ENCODE data around the gene HCST. TPM values are rescaled to one million over a fixed set of nuclear protein-coding genes. Genes with fewer than 3 reads are reported as not detected.

HCST gene
- total RNA-seq, 1 experiment from 2014 or later: 2.4 TPM

DNA sequence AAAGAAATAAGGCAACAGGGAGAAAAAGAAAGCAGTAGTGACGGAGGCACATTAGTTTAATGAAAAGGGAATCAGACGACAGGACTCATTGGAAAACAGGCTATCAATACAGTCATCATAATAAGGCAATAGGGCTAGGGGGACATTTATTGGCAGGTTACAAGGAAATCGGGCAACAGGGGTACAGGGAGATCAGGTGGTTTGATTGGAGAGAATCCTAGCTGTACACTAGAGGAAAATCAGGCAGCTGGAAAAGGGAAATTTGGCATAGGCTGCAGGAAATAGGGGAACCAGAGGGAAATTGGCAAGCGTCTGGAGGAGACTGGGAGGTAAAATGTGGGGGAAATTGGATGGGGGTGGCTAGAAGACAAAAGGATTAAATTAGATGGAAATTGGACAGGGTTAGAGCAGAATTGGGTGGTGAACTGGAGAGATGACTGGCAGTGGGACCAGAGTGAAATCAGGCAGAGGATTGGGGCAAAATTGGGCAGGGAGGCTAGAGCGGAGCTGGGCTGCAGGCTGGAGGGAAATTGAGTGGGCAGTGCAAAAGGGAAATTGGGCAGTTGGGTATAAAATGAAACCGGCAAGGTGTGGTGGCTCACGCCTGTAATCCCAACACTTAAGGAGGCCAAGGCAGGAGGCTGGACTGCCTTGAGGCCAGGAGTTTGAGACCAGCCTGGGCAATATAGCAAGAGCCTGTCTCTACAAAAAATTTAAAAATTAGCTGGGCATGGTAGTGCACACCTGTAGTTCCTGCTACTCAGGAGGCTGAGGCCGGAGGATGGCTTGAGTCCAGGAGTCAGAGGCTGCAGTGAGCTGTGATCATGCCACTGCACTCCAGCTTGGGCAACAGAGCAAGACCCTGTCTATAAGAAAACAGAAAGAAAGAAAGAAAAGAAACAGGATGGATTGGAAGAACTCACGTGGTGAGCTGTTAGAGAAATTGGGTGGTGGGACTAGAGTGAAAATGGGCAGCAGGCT, 41.3 kb downstream of the HCST start:
- Histone ChIP-seq H3K4me3 (ENCODE audit: insufficient read depth, low read depth, low read length) (no peak overlapping the region), H3K36me3 (replicated peaks; ENCODE audit: control insufficient read depth, insufficient read depth, low read length) (no peaks in the 10 kb centered on the region; the same call in 1 of the 2 replicates), H3K27me3 (ENCODE audit: control insufficient read depth, insufficient read depth, low read length) (no peaks in the 10 kb centered on the region)
- DNase-seq: no peak

DNA sequence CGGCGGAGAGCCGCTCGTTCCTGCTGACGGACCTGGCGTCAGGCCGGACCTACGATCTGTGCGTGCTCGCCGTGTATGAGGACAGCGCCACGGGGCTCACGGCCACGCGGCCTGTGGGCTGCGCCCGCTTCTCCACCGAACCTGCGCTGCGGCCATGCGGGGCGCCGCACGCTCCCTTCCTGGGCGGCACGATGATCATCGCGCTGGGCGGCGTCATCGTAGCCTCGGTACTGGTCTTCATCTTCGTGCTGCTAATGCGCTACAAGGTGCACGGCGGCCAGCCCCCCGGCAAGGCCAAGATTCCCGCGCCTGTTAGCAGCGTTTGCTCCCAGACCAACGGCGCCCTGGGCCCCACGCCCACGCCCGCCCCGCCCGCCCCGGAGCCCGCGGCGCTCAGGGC, 42.2 kb downstream of the HCST start:
- no peaks in the 10 kb centered on the region for H3K27me3 ChIP-seq (ENCODE audit: control insufficient read depth, insufficient read depth, low read length)
- H3K36me3 ChIP-seq (replicated peaks; ENCODE audit: control insufficient read depth, insufficient read depth, low read length): no peaks in the 10 kb centered on the region; the same call in 1 of the 2 replicates
- peak; percentile 43 for DNase-seq
- no peak overlapping the region for H3K4me3 ChIP-seq (ENCODE audit: insufficient read depth, low read depth, low read length)

DNA sequence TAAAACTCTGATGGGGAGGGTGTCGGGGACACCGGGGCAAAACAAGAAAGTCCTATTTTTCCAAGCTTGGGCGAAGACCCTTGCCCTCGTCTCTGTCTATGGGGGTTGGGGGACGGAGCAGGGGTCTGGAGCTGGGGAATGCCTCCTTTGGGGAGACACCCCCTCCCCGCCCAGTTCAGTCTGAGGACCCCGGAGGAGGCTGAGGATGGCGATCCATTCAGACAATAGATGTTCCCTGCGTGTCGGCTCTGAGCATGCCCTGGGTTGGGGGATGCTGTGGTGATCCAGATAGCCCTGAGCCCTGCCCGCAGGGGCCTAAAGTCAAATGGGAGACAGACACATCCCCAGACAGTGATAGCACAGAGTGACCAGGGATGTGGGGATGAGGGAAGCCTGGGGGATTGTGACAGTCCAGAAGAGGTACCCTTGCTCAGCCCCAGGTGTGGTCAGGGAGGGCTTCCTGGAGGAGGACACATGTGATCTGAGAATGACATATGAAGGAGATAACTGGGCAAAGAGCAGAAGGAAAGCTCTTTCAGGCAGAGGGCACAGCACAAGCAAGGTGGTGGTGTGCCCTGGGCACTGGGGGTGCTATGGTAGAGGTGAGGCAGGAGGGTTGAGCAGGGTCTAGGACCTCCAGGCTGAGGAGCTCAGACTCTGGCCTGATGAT, 42.9 kb downstream of the HCST start:
- H3K27me3 ChIP-seq (ENCODE audit: control insufficient read depth, insufficient read depth, low read length): no peaks in the 10 kb centered on the region
- no peak for DNase-seq
- no peak overlapping the region for H3K4me3 ChIP-seq (ENCODE audit: insufficient read depth, low read depth, low read length)
- H3K36me3 ChIP-seq (replicated peaks; ENCODE audit: control insufficient read depth, insufficient read depth, low read length): no peaks in the 10 kb centered on the region; the same call in 1 of the 2 replicates

DNA sequence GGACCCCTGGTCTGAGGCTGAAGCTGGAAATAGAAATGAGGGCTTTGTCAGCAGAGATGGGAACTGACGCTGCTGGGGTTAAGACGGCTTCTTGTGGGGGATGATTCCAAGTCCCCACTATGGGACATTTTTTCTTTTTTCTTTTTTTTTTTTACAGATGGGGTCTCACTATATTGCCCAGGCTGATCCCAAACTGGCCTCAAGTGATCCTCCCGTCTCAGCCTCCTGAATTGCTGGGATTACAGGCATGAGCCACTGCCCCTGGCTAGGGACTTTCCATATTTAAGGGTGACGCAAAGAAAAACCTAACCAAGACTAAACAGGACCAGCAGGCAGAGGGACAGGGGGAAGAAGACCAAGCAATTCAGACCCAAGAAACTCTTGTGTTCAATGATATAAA, 43.9 kb downstream of the HCST start:
- H3K4me3 ChIP-seq (ENCODE audit: insufficient read depth, low read depth, low read length): no peak overlapping the region
- no peak for DNase-seq
- no peaks in the 10 kb centered on the region for H3K27me3 ChIP-seq (ENCODE audit: control insufficient read depth, insufficient read depth, low read length)
- H3K36me3 ChIP-seq (replicated peaks; ENCODE audit: control insufficient read depth, insufficient read depth, low read length): no peaks in the 10 kb centered on the region; the same call in 1 of the 2 replicates

DNA sequence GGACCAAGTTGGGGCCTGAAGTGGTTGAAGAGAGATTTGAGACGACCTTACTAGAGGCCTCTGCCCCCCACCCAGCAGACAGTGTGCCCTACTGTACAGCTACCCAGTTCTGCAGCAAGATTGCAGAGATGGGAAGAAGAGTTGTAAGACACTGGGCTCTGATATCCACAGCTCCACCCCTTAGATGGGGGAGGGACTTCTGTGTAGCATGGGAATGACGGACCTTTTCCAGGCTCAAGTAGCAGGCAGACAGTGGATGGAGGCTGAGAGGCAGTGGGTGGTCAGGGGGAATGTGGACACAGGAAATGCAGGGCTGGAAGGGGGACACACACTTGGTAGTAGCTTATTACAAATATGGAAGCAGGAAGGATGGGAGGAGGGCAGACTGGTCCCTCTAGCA, 46.8 kb downstream of the HCST start:
- H3K27me3 ChIP-seq (ENCODE audit: control insufficient read depth, insufficient read depth, low read length): no peaks in the 10 kb centered on the region
- DNase-seq: peak; percentile 64
- H3K4me3 ChIP-seq (ENCODE audit: insufficient read depth, low read depth, low read length): no peak overlapping the region
- no peaks in the 10 kb centered on the region for H3K36me3 ChIP-seq (replicated peaks; ENCODE audit: control insufficient read depth, insufficient read depth, low read length)

Other genes with a start within 250 kb of the HCST start
- 0.14 and 0.74 TPM in 2 replicates for gene UPK1A, start 236.0 kb upstream of the HCST start, total RNA-seq (2014; rRNA removed; shearing (Covaris generic))
- not detected in 2 replicates for gene ZBTB32, start 198.0 kb upstream of the HCST start, total RNA-seq (2014; rRNA removed; shearing (Covaris generic))
- 12.9 and 16.3 TPM in 2 replicates for gene KMT2B, start 184.5 kb upstream of the HCST start, total RNA-seq (2014; rRNA removed; shearing (Covaris generic))
- gene IGFLR1, start 160.1 kb upstream of the HCST start, total RNA-seq (2014; rRNA removed; shearing (Covaris generic)): 11.5 and 15.2 TPM in 2 replicates
- gene U2AF1L4, start 157.1 kb upstream of the HCST start, total RNA-seq (2014; rRNA removed; shearing (Covaris generic)): 11.6 and 13.4 TPM in 2 replicates
- 53.2 and 58.6 TPM in 2 replicates for gene PSENEN, start 156.9 kb upstream of the HCST start, total RNA-seq (2014; rRNA removed; shearing (Covaris generic))
- 5.0 and 17.2 TPM in 2 replicates for gene LIN37, start 154.0 kb upstream of the HCST start, total RNA-seq (2014; rRNA removed; shearing (Covaris generic))
- 0.48 and 1.4 TPM in 2 replicates for gene HSPB6, start 145.5 kb upstream of the HCST start, total RNA-seq (2014; rRNA removed; shearing (Covaris generic))
- gene PROSER3, start 144.4 kb upstream of the HCST start, total RNA-seq (2014; rRNA removed; shearing (Covaris generic)): 6.8 and 14.0 TPM in 2 replicates
- 3.7 and 6.4 TPM in 2 replicates for gene ARHGAP33, start 127.0 kb upstream of the HCST start, total RNA-seq (2014; rRNA removed; shearing (Covaris generic))
- not detected in 2 replicates for gene PRODH2, start 89.7 kb upstream of the HCST start, total RNA-seq (2014; rRNA removed; shearing (Covaris generic))
- not detected in 2 replicates for gene NPHS1, start 50.0 kb upstream of the HCST start, total RNA-seq (2014; rRNA removed; shearing (Covaris generic))
- gene KIRREL2, start 45.6 kb upstream of the HCST start, total RNA-seq (2014; rRNA removed; shearing (Covaris generic)): 0.55 and 0.92 TPM in 2 replicates
- 18.3 and 19.3 TPM in 2 replicates for gene APLP1, start 34.0 kb upstream of the HCST start, total RNA-seq (2014; rRNA removed; shearing (Covaris generic))
- gene NFKBID, start 2.0 kb upstream of the HCST start, total RNA-seq (2014; rRNA removed; shearing (Covaris generic)): 6.8 and 7.5 TPM in 2 replicates
- not detected in 2 replicates for gene TYROBP, start 5.8 kb downstream of the HCST start, total RNA-seq (2014; rRNA removed; shearing (Covaris generic))
- gene LRFN3, start 33.8 kb downstream of the HCST start, total RNA-seq (2014; rRNA removed; shearing (Covaris generic)): 9.9 and 13.4 TPM in 2 replicates
- gene SDHAF1, start 92.7 kb downstream of the HCST start, total RNA-seq (2014; rRNA removed; shearing (Covaris generic)): 32.9 and 41.9 TPM in 2 replicates
- gene SYNE4, start 106.3 kb downstream of the HCST start, total RNA-seq (2014; rRNA removed; shearing (Covaris generic)): 14.4 and 27.0 TPM in 2 replicates
- 21.9 and 25.5 TPM in 2 replicates for gene ALKBH6, start 111.7 kb downstream of the HCST start, total RNA-seq (2014; rRNA removed; shearing (Covaris generic))
- gene CLIP3, start 130.3 kb downstream of the HCST start, total RNA-seq (2014; rRNA removed; shearing (Covaris generic)): 1.5 and 8.0 TPM in 2 replicates
- 2.9 and 5.4 TPM in 2 replicates for gene THAP8, start 151.8 kb downstream of the HCST start, total RNA-seq (2014; rRNA removed; shearing (Covaris generic))
- gene WDR62, start 152.4 kb downstream of the HCST start, total RNA-seq (2014; rRNA removed; shearing (Covaris generic)): 27.0 and 35.1 TPM in 2 replicates
- not detected in 2 replicates for gene OVOL3, start 208.6 kb downstream of the HCST start, total RNA-seq (2014; rRNA removed; shearing (Covaris generic))
- 121 and 129 TPM in 2 replicates for gene POLR2I, start 212.3 kb downstream of the HCST start, total RNA-seq (2014; rRNA removed; shearing (Covaris generic))
- 179 and 202 TPM in 2 replicates for gene TBCB, start 212.9 kb downstream of the HCST start, total RNA-seq (2014; rRNA removed; shearing (Covaris generic))
- gene CAPNS1, start 237.5 kb downstream of the HCST start, total RNA-seq (2014; rRNA removed; shearing (Covaris generic)): 248 and 336 TPM in 2 replicates
- 0.18 TPM in 1 of 2 replicates, not detected in the other for gene COX7A1, start 249.9 kb downstream of the HCST start, total RNA-seq (2014; rRNA removed; shearing (Covaris generic))